ENCODE results near the gene MYO1D. TPM values are rescaled to one million over a fixed set of nuclear protein-coding genes. Genes with fewer than 3 reads are reported as not detected.
"Not testable (repeated sequence)": the region's sequence is repeated elsewhere in the genome, so short reads cannot be mapped to it uniquely, and the experiment has no call there.

Gene MYO1D
- total RNA-seq, 6 donors from 2014 or later, result 63.0 to 139 (median 91.9) TPM

DNA sequence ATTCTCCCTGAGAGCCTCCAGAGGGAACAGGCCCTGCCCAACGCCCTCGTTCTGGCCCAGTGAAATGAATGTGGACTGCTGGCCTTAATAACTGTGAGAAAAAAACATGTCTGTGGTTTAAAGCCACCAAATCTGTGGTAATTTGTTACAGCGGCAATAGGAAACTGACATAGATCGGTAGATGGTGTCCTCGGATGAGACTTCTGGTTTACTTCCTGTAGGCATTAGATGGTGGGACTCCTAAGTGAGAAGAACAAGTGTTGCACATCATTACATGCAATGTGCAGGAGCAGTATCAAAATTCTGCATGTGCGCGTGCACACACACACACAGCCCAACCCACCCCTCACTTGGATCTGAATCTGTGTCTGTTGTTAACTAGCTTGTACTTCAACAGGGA lies 348.1 kb downstream of the MYO1D start:
- peaks cover 0 to 3% (median 0%) of the 10 kb centered on the region in 4 donors for H3K36me3 ChIP-seq
- ATAC-seq (ENCODE audit: low FRiP score in 2 of 2) (no peak), DNase-seq (no peak)
- H3K4me3 ChIP-seq, result no peak overlapping the region
- TF ChIP-seq POLR2AphosphoS5 (IDR thresholded peaks at IDR 0.05) (no peak), POLR2A (IDR thresholded peaks at IDR 0.05) (no peak), EP300 (IDR thresholded peaks at IDR 0.05) (no peak), CTCF (IDR thresholded peaks at IDR 0.05) (no peak)
- no peaks in the 10 kb centered on the region for H3K9me3 ChIP-seq
- H3K4me1 ChIP-seq, result no peaks in the 10 kb centered on the region
- no peak overlapping the region for H3K27ac ChIP-seq
- no peaks in the 10 kb centered on the region for H3K27me3 ChIP-seq
- WGBS, 2 donors, result 70 to 79% methylated on average over 7 of the region's 7 CpGs

GRCh38 chr17:32527146-32527545 lies 349.8 kb downstream of the MYO1D start:
- H3K27me3 ChIP-seq, result no peaks in the 10 kb centered on the region
- H3K27ac ChIP-seq, result no peak overlapping the region
- DNase-seq (no peak), ATAC-seq (ENCODE audit: low FRiP score in 2 of 2) (no peak)
- peaks cover 0 to 3% (median 0%) of the 10 kb centered on the region in 4 donors for H3K36me3 ChIP-seq
- H3K4me1 ChIP-seq, result no peaks in the 10 kb centered on the region
- H3K4me3 ChIP-seq, result no peak overlapping the region
- 91 to 100% methylated on average over 2 to 4 of the region's 4 CpGs for WGBS, 2 donors
- TF ChIP-seq POLR2AphosphoS5 (IDR thresholded peaks at IDR 0.05) (no peak), EP300 (IDR thresholded peaks at IDR 0.05) (no peak), CTCF (IDR thresholded peaks at IDR 0.05) (no peak), POLR2A (IDR thresholded peaks at IDR 0.05) (no peak)
- H3K9me3 ChIP-seq, result no peaks in the 10 kb centered on the region

DNA sequence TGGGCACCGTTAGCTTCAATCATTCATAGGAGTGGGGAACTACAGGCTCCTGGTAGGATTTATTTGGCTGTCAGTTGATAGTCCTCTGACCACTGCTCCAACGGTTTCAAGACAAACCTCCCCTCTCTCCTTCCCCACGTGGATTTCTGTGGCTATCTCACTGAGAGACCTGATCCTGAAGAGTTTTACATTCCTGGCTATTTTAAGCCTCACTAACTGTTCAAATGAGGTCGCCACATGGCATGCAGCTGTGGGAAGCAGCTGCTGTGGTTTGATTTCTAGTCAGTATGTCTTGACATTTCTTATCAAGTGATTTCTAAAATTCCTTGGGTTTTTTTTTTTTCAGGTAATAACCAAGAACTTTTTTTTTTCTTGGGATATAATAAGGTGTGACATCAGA lies 351.8 kb downstream of the MYO1D start:
- WGBS, 2 donors, result 37 to 43% methylated on average over 4 of the region's 4 CpGs
- no peak for ATAC-seq (ENCODE audit: low FRiP score in 2 of 2)
- no peak for DNase-seq
- H3K4me1 ChIP-seq, result peaks cover 2 to 7% (median 6%) of the 10 kb centered on the region in 4 donors
- H3K27me3 ChIP-seq, result no peaks in the 10 kb centered on the region
- no peak for TF ChIP-seq POLR2A (IDR thresholded peaks at IDR 0.05)
- no peak for TF ChIP-seq CTCF (IDR thresholded peaks at IDR 0.05)
- TF ChIP-seq POLR2AphosphoS5 (IDR thresholded peaks at IDR 0.05), result no peak
- no peak for TF ChIP-seq EP300 (IDR thresholded peaks at IDR 0.05)
- H3K27ac ChIP-seq, result no peak overlapping the region
- no peaks in the 10 kb centered on the region for H3K9me3 ChIP-seq
- peaks cover 0 to 3% (median 0%) of the 10 kb centered on the region in 4 donors for H3K36me3 ChIP-seq
- no peak overlapping the region for H3K4me3 ChIP-seq

DNA sequence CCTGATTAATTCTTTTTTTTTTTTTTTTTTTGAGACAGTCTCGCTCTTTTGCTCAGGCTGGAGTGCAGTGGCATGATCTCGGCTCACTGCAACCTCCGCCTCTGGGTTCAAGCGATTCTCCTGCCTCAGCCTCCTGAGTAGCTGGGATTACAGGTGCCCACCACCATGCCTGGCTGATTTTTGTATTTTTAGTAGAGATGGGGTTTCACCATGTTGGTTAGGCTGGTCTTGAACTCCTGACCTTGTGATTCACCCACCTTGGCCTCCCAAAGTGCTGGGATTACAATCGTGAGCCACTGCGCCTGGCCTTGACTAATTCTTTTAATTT lies 352.4 kb downstream of the MYO1D start:
- DNase-seq; H3K27me3 ChIP-seq; H3K27ac ChIP-seq; H3K4me3 ChIP-seq; ATAC-seq (ENCODE audit: low FRiP score in 2 of 2); H3K9me3 ChIP-seq; H3K36me3 ChIP-seq: not testable (repeated sequence)
- 96 to 99% methylated on average over 6 of the region's 6 CpGs for WGBS, 2 donors
- H3K4me1 ChIP-seq, result peaks cover 8 to 13% (median 12%) of the 10 kb centered on the region in 4 donors

DNA sequence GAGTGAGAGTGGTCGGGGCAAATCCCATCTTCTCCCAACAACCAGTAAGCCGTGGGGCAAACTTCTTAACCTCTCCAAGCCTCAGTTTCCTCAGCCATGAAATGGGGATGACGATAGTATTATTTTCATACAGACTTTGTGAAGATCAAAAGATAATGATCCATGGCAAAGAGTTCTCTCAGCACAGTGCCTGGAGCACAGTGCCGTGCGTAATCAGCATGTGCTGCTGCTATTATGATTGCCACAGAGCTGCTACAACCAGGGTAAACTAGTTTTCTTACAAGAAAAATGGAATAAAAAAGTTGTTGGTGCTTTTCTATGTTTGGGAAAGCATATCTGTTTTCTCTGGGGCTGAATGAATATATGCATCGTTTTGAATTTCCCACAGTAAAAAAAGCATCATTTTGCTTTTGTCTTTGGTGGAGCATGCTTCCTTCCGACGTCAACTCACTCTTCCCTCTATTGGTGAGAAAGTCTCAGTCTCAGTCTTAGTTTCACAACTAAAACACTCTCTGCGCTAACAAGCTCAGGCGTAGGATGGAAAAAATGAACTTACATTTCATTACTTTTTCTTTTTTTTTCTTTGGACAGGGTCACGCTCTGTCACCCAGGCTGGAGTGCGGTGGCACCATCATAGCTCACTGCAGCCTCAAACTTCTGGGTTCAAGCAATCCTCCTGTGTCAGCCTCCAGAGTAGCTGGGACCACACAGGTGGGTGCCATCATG lies 352.9 kb downstream of the MYO1D start:
- no peak for TF ChIP-seq POLR2A (IDR thresholded peaks at IDR 0.05)
- TF ChIP-seq CTCF (IDR thresholded peaks at IDR 0.05), result no peak
- TF ChIP-seq EP300 (IDR thresholded peaks at IDR 0.05), result no peak
- TF ChIP-seq POLR2AphosphoS5 (IDR thresholded peaks at IDR 0.05), result no peak
- no peak for ATAC-seq (ENCODE audit: low FRiP score in 2 of 2)

More for the DNA sequence above, 352.9 kb downstream of the MYO1D start:
- Histone ChIP-seq H3K36me3 (peaks cover 0 to 3% (median 0%) of the 10 kb centered on the region in 4 donors), H3K27ac (no peak overlapping the region), H3K4me1 (peaks cover 13 to 18% (median 14%) of the 10 kb centered on the region in 4 donors), H3K4me3 (no peak overlapping the region), H3K27me3 (no peaks in the 10 kb centered on the region), H3K9me3 (no peaks in the 10 kb centered on the region)
- WGBS, 2 donors, result 84% methylated on average over 12 of the region's 12 CpGs
- no peak for DNase-seq
